HG03045 (cell line): ENCODE data around the gene GALNT10.

Experiments
- ATAC-seq: cut with Tn5 transposase; IDR thresholded peaks from one replicate; pipeline ENCODE4 v1.9.1; 2021; ENCODE audit warnings: mild to moderate bottlenecking, moderate library complexity; ENCODE audit not compliant: unreplicated experiment

GALNT10 gene

GRCh38 chr5:154396128-154396527 lies 205.6 kb downstream of the GALNT10 start:
- ATAC-seq, result no peak

DNA sequence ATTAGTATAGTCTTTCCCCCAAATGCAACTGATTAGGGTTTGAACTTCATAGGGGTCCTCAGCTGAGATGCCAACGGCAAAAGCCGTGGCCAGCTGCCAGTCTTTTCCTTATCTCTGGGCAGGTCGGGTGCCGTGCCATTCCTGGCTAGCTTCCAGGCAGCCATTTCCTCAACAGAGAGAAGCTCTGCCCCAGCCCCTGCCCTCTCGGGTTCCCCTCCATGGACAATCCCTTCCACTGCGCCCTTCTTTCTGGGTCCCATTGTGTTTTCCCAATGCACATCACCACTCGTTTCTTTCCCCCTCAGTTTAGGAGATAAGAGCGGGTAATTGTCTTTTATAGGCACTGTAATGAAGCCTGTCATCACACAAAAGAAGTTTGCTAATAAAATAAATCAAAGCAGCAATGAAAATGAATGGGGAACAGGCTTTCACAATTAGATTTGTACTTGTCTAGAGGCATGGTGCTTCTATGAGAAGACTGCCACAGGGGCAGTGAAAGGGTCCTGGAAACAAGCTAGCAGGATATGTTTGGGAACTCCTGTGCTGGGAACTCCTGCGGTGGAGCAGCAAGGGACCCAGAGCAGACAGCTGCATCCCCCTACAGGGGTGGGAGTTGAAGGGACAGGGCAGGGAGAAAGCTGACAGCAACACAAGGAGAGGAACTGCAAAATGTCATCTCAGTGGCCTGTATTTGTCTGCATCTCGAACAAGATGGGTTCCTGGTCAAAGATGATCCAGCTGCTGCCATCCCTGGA lies 207.3 kb downstream of the GALNT10 start:
- ATAC-seq, result no peak

DNA sequence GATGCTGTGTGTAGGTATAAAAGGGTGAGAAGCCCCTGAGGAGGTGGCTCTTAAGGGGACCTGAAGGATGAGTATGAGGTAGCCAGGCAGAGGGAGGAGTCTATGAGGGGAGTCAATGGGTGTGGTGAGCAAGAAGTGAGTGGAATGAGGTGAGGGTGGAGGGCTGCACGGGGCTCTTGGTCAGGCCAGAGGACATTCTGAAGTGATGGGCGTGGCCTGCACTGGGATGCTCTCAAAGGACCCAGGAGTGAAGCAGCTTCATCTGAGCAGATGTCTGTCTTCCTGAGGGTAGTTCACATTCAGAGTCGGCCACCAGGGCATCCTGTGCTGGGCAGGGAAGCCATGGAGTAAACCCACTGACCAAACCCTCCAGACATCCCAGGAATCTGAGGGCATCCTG lies 210.1 kb downstream of the GALNT10 start:
- ATAC-seq, result no peak

- no peak for ATAC-seq
These were observed 210.8 kb downstream of the GALNT10 start for GRCh38 chr5:154401355-154401754.

DNA sequence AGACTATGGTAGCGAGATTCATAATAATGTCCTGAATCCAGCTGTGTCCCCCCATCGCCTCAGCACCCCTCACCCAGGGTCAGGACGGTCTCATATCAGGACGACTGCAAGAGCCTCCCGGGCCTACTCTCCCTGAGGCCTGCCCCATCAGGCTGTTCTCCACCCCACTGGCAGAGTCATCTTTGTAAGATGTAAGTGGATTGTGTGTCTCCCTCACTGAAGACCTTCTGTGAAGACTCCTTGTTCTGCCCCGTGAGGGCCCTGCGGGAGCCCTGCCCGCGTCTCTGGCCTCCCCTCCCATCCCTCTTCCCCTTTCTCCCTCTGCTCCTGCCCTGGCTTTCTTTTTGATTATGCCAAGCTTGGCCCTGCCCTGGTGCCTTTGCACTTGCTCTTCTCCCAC lies 211.4 kb downstream of the GALNT10 start:
- ATAC-seq, result no peak

- no peak for ATAC-seq
These were observed 212.1 kb downstream of the GALNT10 start for GRCh38 chr5:154402611-154403010.

GRCh38 chr5:154403234-154403633 lies 212.7 kb downstream of the GALNT10 start:
- ATAC-seq, result no peak

- no peak for ATAC-seq
These were observed 213.3 kb downstream of the GALNT10 start for GRCh38 chr5:154403776-154404387.

- peak; percentile 96 for ATAC-seq
These were observed 214.7 kb downstream of the GALNT10 start for GRCh38 chr5:154405078-154405792.

DNA sequence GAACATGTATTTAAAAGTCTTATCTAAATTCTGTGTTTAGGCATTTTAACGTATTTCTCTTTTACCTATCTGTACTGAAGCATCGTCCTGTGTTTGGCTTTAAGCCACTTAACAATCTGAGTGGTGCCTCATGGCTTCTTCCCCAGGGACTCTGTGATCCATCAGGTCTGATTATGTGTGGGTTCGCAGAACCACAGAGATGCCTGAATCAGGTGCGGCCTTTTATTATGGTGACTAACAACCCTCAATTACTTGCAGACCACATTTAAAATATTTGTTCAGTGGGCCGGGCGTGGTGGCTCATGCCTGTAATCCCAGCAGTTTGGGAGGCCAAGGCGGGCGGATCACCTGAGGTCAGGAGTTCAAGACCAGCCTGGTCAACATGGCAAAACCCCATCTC lies 215.7 kb downstream of the GALNT10 start:
- no peak for ATAC-seq

- ATAC-seq, result no peak
These were observed 216.3 kb downstream of the GALNT10 start for GRCh38 chr5:154406826-154407225.

DNA sequence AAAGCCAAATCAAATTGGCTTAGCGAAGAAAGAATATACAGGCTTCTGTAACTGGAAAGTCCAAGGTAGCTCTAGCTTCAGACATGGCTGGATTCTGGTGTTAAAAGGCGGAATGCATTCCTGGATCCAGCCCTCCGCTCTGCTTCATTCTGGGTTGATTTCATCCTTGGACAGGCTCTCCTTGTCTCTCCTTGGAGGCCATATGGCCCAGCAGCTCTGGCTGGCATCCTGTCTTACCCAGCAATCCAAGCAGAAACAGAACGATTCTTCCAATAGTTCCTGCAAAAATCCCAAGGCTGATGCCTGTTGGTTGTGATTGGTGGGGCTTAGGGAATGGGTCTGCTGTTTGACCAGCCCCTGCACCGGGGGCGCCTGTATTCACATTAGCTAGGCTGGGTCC lies 218.3 kb downstream of the GALNT10 start:
- no peak for ATAC-seq

DNA sequence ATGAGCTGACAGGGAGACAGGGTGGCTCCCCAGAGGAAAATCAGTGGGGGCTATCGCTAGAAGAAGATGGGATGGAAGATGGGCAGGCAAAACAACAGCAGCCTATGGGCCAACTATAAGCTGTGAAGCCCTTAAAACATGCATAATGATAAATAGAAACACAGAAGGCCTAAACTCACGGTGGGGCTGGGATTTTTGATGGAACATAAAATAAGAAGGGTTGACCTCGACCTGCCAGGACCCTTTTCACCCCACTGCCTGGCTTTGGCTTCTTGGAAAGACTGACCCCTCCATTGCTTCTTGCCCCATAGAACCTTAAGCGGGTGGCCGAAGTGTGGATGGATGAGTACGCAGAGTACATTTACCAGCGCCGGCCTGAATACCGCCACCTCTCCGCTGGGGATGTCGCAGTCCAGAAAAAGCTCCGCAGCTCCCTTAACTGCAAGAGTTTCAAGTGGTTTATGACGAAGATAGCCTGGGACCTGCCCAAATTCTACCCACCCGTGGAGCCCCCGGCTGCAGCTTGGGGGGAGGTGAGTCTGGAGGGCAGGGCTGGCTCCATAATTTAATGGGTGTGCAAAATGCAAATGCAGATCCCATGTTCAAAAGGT lies 218.8 kb downstream of the GALNT10 start:
- no peak for ATAC-seq

GRCh38 chr5:154410008-154410407 lies 219.5 kb downstream of the GALNT10 start:
- ATAC-seq, result no peak

GRCh38 chr5:154410786-154411185 lies 220.3 kb downstream of the GALNT10 start:
- ATAC-seq, result no peak

DNA sequence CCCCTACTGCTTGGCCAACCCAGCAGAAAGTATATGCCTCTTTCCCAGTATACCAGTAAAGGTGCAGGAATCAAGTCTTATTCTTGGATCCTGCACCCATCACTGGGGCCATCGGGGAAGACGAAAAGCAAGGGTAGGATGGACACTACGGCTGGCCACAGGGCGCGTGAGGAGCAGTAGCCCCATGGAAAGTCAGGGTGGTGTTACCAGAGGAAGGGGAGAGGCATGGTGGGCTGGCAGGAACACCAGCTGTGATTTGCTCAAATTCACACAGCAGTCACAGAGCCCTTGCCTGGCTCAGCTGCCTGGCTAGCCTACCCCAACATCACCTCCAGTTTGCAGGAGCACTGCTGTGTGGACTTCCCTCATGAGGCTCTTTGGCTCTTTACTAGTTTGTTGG lies 220.8 kb downstream of the GALNT10 start:
- ATAC-seq, result no peak

DNA sequence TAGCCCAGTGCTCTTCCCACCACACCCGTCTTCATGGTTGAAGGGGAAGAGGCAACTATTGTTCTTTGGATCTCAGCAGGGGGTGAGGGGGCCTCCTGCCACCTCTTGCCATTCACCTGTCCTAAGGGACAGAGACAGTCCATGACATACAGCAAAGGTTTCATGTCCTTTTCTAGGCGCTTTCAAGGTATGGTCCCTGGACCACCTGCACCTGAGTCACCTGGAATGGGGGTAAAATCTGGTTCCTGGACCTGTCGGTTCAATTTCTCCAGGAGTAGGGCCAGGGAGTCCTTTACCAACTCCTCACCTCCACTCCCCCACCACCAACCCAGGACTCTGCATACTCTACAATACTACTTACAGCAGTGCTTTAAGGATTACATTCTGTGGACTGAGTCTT lies 221.8 kb downstream of the GALNT10 start:
- ATAC-seq, result no peak

- no peak for ATAC-seq
These were observed 222.4 kb downstream of the GALNT10 start for GRCh38 chr5:154412925-154413324.

- ATAC-seq, result no peak
These were observed 224.6 kb downstream of the GALNT10 start for GRCh38 chr5:154415114-154415513.

GRCh38 chr5:154418344-154418820 lies 227.8 kb downstream of the GALNT10 start:
- no peak for ATAC-seq

GRCh38 chr5:154419236-154419635 lies 228.7 kb downstream of the GALNT10 start:
- ATAC-seq, result no peak
